CD4-positive, alpha-beta T cell treated with Interleukin-4 for 1 hour (primary cell): ENCODE measurements around the gene CMC4.

Experiments
- DNase-seq, 2 donors: peaks; one replicate each; pipeline ENCODE4 v3.0.0-alpha.2; 2020 to 2022

Gene CMC4

GRCh38 chrX:155070975-155071693 lies at the start of gene CMC4, which contains the start of the genes BRCC3 and MTCP1:
Gene CMC4 (minus strand): TSS chrX:155071136. CDS start chrX:155064023, 7,113 bp downstream.
Gene BRCC3 (plus strand): TSS chrX:155071508. CDS start chrX:155071528, 20 bp downstream.
Gene MTCP1 (minus strand): TSS chrX:155071136. CDS start chrX:155066010, 5,126 bp downstream.
- peak; percentile 82 to 83 for DNase-seq

- no peak for DNase-seq
These were observed 44.4 kb upstream of the CMC4 start for GRCh38 chrX:155115174-155115819.

GRCh38 chrX:155113097-155113496 lies 42.2 kb upstream of the CMC4 start:
- DNase-seq, result no peak

- DNase-seq, result no peak
These were observed 41.2 kb upstream of the CMC4 start for GRCh38 chrX:155112171-155112570.

- DNase-seq, result no peak
These were observed 37.5 kb upstream of the CMC4 start for GRCh38 chrX:155108427-155108826.

GRCh38 chrX:155105919-155106318 lies 35.0 kb upstream of the CMC4 start:
- no peak for DNase-seq

- DNase-seq, result peak; percentile 26 to 56
These were observed 23.6 kb upstream of the CMC4 start for GRCh38 chrX:155094468-155095061.

GRCh38 chrX:155086961-155087735 lies 16.2 kb upstream of the CMC4 start:
- DNase-seq, result no peak

- peak; percentile 34 to 43 for DNase-seq
These were observed 15.4 kb upstream of the CMC4 start for GRCh38 chrX:155086202-155086840.

- no peak for DNase-seq
These were observed 851 bp upstream of the CMC4 start for GRCh38 chrX:155071694-155072280.

GRCh38 chrX:155070663-155070974 lies 317 bp downstream of the CMC4 start:
- no peak for DNase-seq

- no peak for DNase-seq
These were observed 898 bp downstream of the CMC4 start for GRCh38 chrX:155070038-155070437.

GRCh38 chrX:155069414-155069813 lies 1.5 kb downstream of the CMC4 start:
- no peak for DNase-seq

GRCh38 chrX:155068165-155068564 lies 2.8 kb downstream of the CMC4 start:
- DNase-seq, result no peak

GRCh38 chrX:155065035-155065734 lies 5.8 kb downstream of the CMC4 start:
- no peak for DNase-seq

- DNase-seq, result no peak
These were observed 9.2 kb downstream of the CMC4 start for GRCh38 chrX:155061760-155062159.

GRCh38 chrX:155056877-155057792 lies 13.8 kb downstream of the CMC4 start:
- peak; percentile 55 to 59 for DNase-seq

- peak in 1 of 2 donors; percentile 15 for DNase-seq
These were observed 14.5 kb downstream of the CMC4 start for GRCh38 chrX:155056471-155056870.

- no peak for DNase-seq
These were observed 15.4 kb downstream of the CMC4 start for GRCh38 chrX:155055494-155055893.

GRCh38 chrX:155054255-155054654 lies 16.7 kb downstream of the CMC4 start:
- DNase-seq, result no peak

GRCh38 chrX:155053656-155054055 lies 17.3 kb downstream of the CMC4 start:
- DNase-seq, result no peak
